ENCODE measurements around the gene C11orf65. TPM values are rescaled to one million over a fixed set of nuclear protein-coding genes. Genes with fewer than 3 reads are reported as not detected.

Gene C11orf65
- total RNA-seq = 1 to 10 TPM in 1 of 4 donors, under 1 TPM in 1, not detected in 2; 0.46 to 1.1 TPM

GRCh38 chr11:108467091-108467823 is at the start of gene C11orf65:
TSS of gene C11orf65 (minus strand) at chr11:108467529. CDS start at chr11:108461559, 5,970 bp downstream.
- TF ChIP-seq, protein P1, sequence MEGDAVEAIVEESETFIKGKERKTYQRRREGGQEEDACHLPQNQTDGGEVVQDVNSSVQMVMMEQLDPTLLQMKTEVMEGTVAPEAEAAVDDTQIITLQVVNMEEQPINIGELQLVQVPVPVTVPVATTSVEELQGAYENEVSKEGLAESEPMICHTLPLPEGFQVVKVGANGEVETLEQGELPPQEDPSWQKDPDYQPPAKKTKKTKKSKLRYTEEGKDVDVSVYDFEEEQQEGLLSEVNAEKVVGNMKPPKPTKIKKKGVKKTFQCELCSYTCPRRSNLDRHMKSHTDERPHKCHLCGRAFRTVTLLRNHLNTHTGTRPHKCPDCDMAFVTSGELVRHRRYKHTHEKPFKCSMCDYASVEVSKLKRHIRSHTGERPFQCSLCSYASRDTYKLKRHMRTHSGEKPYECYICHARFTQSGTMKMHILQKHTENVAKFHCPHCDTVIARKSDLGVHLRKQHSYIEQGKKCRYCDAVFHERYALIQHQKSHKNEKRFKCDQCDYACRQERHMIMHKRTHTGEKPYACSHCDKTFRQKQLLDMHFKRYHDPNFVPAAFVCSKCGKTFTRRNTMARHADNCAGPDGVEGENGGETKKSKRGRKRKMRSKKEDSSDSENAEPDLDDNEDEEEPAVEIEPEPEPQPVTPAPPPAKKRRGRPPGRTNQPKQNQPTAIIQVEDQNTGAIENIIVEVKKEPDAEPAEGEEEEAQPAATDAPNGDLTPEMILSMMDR (IDR thresholded peaks at IDR 0.05) = peak in 1 of 4 experiments; percentile 10
- peak; percentile 97 to 98 for TF ChIP-seq POLR2A (IDR thresholded peaks at IDR 0.05)
- H3K4me1 ChIP-seq = no peaks in the 10 kb centered on the region
- peak within 1 kb of the TSS; percentile 96 to 99 for H3K27ac ChIP-seq
- no peaks in the 10 kb centered on the region for H3K9me3 ChIP-seq
- H3K36me3 ChIP-seq = no peaks in the 10 kb centered on the region
- intact Hi-C loops (cut with DNase I; ENCODE audit: low total_unique reads) = no loop called here
- DNase-seq = peak; percentile 97
- H3K4me3 ChIP-seq = peak within 1 kb of the TSS; percentile 58 to 84
- H3K27me3 ChIP-seq = no peaks in the 10 kb centered on the region

DNA sequence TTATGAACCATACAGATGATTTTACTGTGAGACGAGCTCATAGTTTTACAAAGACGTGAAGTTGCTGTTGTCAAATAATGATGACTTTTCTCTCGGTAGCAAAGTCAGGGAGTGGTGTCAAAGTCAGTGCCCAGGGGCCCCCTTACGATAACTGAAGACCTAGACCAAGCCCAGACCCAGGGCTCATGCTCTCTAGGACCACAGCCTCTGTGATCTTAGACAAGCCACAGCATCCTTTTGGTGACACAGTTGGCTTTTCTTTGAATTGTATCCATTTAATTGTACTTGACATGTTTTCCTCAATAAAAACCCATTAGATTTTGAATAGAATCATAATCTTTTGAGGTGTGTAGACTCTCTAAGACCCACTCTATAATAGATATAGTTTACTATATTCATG is 48.8 kb upstream of the C11orf65 start:
- no peak for DNase-seq
- Histone ChIP-seq H3K4me1 (no peaks in the 10 kb centered on the region), H3K27ac (no peak overlapping the region), H3K9me3 (no peaks in the 10 kb centered on the region), H3K27me3 (no peaks in the 10 kb centered on the region), H3K4me3 (no peak overlapping the region), H3K36me3 (no peaks in the 10 kb centered on the region)
- TF ChIP-seq, protein P1 (IDR thresholded peaks at IDR 0.05) = no peak
- no peak for TF ChIP-seq POLR2A (IDR thresholded peaks at IDR 0.05)
- intact Hi-C loops (cut with DNase I; ENCODE audit: low total_unique reads) = no loop called here

DNA sequence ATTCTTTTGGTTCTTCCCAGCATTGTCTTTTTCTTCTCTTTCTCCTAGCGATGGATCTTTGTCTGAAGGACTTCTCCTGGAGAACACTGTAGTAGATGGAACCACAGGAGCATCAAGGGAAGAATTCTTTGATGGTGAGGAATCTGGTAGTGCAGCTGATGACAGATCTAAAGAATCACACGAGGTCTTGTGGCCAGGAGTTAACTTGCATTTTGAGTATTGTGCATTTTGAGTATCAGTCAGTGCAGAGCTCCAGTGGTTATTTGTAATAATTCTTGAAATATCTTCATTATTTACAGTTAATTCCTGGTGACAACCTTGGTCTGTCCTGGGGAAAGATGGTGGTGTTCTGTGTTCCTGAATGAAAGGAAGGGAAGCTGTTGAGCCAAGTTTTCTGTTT is 45.4 kb upstream of the C11orf65 start:
- intact Hi-C loops (cut with DNase I; ENCODE audit: low total_unique reads) = no loop called here
- H3K27ac ChIP-seq = no peak overlapping the region
- H3K27me3 ChIP-seq = no peaks in the 10 kb centered on the region
- no peaks in the 10 kb centered on the region for H3K36me3 ChIP-seq
- no peak overlapping the region for H3K4me3 ChIP-seq
- no peaks in the 10 kb centered on the region for H3K9me3 ChIP-seq
- H3K4me1 ChIP-seq = no peaks in the 10 kb centered on the region
- no peak for DNase-seq
- TF ChIP-seq, protein P1 (IDR thresholded peaks at IDR 0.05) = no peak
- TF ChIP-seq POLR2A (IDR thresholded peaks at IDR 0.05) = no peak

DNA sequence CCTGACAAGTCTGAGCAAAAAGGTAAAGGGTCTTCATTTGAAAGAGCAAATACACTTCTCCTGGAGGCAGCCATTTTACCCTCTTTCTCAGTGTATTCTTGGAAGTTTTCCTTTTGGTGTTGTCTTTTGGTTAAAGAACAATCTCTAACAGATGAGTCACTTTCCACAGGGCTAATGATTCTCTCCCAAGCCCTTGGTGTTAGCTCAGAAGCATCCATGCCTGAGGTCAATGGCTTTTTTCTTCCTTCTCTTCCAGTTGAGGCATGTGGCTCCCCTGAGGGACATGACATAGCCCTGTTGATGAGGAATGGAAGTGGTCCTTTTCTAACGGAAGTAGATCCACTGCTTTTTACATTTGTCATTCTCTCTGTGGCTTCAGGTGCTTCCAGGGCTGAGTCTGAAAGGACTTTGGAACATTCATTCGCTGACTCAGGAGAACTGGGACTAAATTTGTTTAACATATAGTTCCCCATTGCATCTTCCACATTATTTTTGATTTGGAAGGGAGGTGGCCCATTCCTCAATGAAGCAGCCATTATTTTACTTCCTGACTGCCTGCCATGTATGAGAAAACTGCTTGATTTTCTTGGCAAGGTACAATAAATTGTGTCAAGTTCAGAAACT is 44.6 kb upstream of the C11orf65 start:
- Histone ChIP-seq H3K4me1 (no peaks in the 10 kb centered on the region), H3K27me3 (no peaks in the 10 kb centered on the region), H3K27ac (no peak overlapping the region), H3K4me3 (no peak overlapping the region), H3K9me3 (no peaks in the 10 kb centered on the region), H3K36me3 (no peaks in the 10 kb centered on the region)
- TF ChIP-seq, protein P1 (IDR thresholded peaks at IDR 0.05) = no peak
- no peak for TF ChIP-seq POLR2A (IDR thresholded peaks at IDR 0.05)
- intact Hi-C loops (cut with DNase I; ENCODE audit: low total_unique reads) = no loop called here
- no peak for DNase-seq

All from uterus (tissue), 4 donors.